HFFc6 (cell line): ENCODE data around the gene MATCAP1. TPM values are rescaled to one million over a fixed set of nuclear protein-coding genes. Genes with fewer than 3 reads are reported as not detected.
A peak's percentile ranks its signal among the peaks of the same experiment; 100 is the strongest.

Experiments used
- DNase-seq: peaks from one replicate; pipeline ENCODE4 v3.0.0-alpha.2; 2018
- H3K27ac Mint-ChIP-seq: 2 replicates; pipeline ENCODE4 v1.8.0; 2020; ENCODE audit warnings: mild to moderate bottlenecking, mixed read lengths
- H3K27me3 Mint-ChIP-seq: 2 replicates; pipeline ENCODE4 v1.8.0; 2021; ENCODE audit warnings: mild to moderate bottlenecking, moderate library complexity, mixed read lengths; ENCODE audit not compliant: insufficient read depth
- H3K36me3 Mint-ChIP-seq: 2 replicates; pipeline ENCODE4 v1.8.0; 2021; ENCODE audit warnings: low read depth, mixed read lengths
- H3K4me1 Mint-ChIP-seq: 2 replicates; pipeline ENCODE4 v1.8.0; 2020; ENCODE audit warnings: low read depth, mixed read lengths
- H3K4me3 Mint-ChIP-seq: 2 replicates; pipeline ENCODE4 v1.8.0; 2020; ENCODE audit warnings: mild to moderate bottlenecking, moderate library complexity, mixed read lengths
- H3K9me3 Mint-ChIP-seq: 2 replicates; pipeline ENCODE4 v1.8.0; 2020; ENCODE audit warnings: mild to moderate bottlenecking, mixed read lengths
- total RNA-seq, 6 experiments: library from RNA; stranded (reverse); fragmentation: NEBNext Ultra II Directional; extraction: Animal tissue kit (Norgen Biotek cat#: 25700); gene quantifications; 2 replicates in 1 of 6; 3 replicates in 5 of 6; pipeline ENCODE4 v1.2.3, GENCODE V29; 2021
- TF ChIP-seq, protein P1 (sequence below): fragments of 200-600 bp; sonication (generic); IDR thresholded peaks from 2 replicates; pipeline ENCODE4 v1.5.0; 2021; ENCODE audit warnings: antibody characterized with exemption, mild to moderate bottlenecking

The MATCAP1 gene
- total RNA-seq, 6 experiments from 2014 or later, result 9.6 to 13.8 (median 11.6) TPM

DNA sequence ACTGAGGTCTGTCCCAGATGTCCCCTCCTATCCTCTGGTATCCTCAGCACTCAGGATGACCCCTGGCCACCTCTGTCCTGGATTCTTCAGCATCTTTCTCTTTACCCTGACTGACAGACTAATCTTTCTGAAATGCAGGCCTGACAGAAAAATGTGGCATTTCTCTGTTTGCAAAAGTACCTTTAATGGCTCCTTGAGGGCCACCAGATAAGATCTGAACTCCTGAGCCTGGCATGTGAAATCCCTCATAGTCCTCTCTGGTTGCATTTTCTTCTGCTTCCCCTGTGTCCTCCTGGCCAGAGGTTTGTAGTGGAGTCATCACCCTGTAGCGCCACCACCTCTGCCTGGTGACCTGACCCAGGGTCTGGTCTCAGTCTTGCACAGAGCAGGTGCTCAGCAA is 13.1 kb upstream of the MATCAP1 start:
- DNase-seq, result no peak
- Mint-ChIP-seq H3K27me3 (peaks cover 9% of the 10 kb centered on the region), H3K4me1 (peaks cover 31% of the 10 kb centered on the region), H3K36me3 (peaks cover 44% of the 10 kb centered on the region), H3K9me3 (no peaks in the 10 kb centered on the region), H3K27ac (peak overlapping the region; percentile 7; the same call in 1 of the 2 replicates), H3K4me3 (no peak overlapping the region)
- TF ChIP-seq, protein P1, sequence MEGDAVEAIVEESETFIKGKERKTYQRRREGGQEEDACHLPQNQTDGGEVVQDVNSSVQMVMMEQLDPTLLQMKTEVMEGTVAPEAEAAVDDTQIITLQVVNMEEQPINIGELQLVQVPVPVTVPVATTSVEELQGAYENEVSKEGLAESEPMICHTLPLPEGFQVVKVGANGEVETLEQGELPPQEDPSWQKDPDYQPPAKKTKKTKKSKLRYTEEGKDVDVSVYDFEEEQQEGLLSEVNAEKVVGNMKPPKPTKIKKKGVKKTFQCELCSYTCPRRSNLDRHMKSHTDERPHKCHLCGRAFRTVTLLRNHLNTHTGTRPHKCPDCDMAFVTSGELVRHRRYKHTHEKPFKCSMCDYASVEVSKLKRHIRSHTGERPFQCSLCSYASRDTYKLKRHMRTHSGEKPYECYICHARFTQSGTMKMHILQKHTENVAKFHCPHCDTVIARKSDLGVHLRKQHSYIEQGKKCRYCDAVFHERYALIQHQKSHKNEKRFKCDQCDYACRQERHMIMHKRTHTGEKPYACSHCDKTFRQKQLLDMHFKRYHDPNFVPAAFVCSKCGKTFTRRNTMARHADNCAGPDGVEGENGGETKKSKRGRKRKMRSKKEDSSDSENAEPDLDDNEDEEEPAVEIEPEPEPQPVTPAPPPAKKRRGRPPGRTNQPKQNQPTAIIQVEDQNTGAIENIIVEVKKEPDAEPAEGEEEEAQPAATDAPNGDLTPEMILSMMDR, result no peak

DNA sequence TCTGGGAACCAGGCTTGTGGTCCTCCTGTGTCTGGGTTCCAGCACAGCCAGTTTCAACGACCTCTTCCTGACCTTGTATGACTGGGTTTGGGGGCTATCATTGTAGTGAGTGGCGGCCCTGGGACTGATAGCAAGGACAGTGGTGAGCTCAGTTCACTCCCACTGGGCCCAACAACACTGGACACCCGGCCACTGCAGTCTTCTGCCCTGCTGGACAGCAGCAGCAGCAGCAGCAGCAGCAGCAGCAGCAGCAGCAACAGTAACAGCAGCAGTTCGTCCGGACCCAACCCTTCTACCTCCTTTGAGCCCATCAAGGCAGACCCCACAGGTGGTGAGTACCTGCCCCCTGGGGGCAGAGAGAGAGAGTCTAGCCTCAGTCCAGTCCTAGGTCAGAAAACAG is 11.9 kb upstream of the MATCAP1 start:
- Mint-ChIP-seq H3K27ac (no peak overlapping the region), H3K9me3 (no peaks in the 10 kb centered on the region), H3K27me3 (peaks cover 9% of the 10 kb centered on the region), H3K36me3 (peaks cover 44% of the 10 kb centered on the region), H3K4me3 (no peak overlapping the region), H3K4me1 (peaks cover 40% of the 10 kb centered on the region)
- DNase-seq, result no peak
- TF ChIP-seq, protein P1, result no peak

DNA sequence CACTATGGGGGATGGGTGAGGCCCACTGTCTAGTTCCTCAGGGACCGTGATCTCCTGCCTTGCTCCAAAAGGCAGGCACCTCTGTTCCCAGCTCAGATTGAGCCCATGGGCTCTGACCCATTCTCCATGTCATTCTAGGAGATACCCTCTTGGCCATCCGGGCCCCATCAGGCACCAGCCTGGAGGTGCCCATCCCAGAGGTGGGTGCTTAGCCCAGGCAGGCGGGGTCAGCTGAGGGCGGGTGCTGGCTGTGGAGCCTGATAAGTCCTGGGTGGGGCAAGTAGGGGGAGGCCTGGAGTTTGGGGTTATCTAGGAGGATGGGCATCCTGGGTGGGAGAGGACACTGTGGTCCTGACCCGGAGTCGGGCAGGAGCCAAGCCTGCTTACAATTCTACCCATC is 10.5 kb upstream of the MATCAP1 start:
- TF ChIP-seq, protein P1, result no peak
- H3K27ac Mint-ChIP-seq, result peak overlapping the region; percentile 83
- peaks cover 46% of the 10 kb centered on the region for H3K4me1 Mint-ChIP-seq

DNA sequence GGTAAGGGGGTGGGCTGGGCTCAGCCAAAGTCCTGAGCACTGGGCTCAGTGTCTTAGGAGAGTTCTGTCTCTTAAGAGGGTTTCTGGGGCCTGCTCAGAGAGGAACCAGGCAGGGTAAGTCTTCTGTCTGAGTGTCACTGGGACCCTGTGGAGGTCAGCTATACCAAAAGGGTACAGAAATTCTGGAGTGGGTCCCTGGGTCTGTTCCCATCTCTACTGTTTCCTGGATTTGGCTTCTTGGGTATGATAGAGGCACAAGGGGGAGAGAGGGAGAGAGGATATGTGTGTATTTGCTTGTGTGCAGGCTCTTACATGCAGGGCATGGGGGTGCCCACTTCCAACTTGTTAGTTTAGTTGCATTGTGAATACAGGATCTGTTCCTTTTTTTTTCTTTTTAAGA is 9.8 kb upstream of the MATCAP1 start:
- TF ChIP-seq, protein P1, result no peak
- Mint-ChIP-seq H3K4me1 (peaks cover 46% of the 10 kb centered on the region), H3K27ac (peak overlapping the region; percentile 83), H3K36me3 (peaks cover 36% of the 10 kb centered on the region), H3K4me3 (peak overlapping the region; percentile 96), H3K9me3 (no peaks in the 10 kb centered on the region), H3K27me3 (peaks cover 7% of the 10 kb centered on the region)
- no peak for DNase-seq

More for the DNA sequence above, 10.5 kb upstream of the MATCAP1 start:
- Mint-ChIP-seq H3K27me3 (peaks cover 7% of the 10 kb centered on the region), H3K9me3 (no peaks in the 10 kb centered on the region), H3K4me3 (peak overlapping the region; percentile 96), H3K36me3 (peaks cover 36% of the 10 kb centered on the region)
- DNase-seq, result no peak

DNA sequence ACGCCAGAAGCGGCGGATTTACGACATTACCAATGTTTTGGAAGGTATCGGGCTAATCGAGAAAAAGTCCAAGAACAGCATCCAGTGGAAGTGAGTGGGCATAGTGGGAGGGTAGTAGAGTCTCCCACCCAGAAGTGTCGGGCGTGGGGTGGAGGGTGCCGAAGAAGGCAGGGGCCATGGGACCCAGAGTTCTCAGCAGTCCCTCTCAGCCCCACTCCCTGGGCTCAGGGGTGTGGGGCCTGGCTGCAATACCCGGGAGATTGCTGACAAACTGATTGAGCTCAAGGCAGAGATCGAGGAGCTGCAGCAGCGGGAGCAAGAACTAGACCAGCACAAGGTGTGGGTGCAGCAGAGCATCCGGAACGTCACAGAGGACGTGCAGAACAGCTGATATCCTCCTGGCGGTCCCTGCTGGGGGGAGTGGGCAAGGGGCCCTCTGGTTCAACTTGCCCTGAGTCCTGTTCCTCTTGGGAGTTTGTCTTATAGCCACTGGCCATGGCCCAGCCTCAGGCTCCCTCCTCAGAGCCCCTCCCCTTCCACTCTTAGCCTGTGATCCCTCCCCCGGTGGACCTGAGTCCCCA is 9.1 kb upstream of the MATCAP1 start:
- TF ChIP-seq, protein P1, result no peak
- Mint-ChIP-seq H3K4me1 (peaks cover 46% of the 10 kb centered on the region), H3K36me3 (peaks cover 36% of the 10 kb centered on the region), H3K9me3 (no peaks in the 10 kb centered on the region), H3K27me3 (peaks cover 7% of the 10 kb centered on the region), H3K4me3 (peak overlapping the region; percentile 96), H3K27ac (peak overlapping the region; percentile 83)
- DNase-seq, result no peak
